Measurements from ENCODE around the gene NUB1.

DNA sequence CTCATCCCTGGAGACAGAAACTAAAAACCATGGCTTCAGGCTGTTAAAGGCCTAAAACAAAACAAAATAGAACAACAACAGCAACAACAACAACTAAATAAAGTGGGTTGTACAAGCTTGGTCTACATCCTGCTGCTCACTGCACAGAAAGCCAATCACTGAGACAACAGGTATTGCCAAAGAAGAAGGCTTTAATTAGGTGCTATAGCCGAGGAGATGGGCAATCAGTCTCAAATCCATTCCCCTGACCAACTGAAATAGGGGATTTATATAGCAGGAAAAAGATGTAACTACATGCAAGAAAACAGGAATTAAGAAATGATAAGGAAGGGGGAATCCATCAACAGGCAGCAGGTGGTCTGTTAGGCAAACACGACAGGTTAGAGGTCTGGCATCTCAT is 22.4 kb upstream of the NUB1 start:
- TF ChIP-seq, protein P1, sequence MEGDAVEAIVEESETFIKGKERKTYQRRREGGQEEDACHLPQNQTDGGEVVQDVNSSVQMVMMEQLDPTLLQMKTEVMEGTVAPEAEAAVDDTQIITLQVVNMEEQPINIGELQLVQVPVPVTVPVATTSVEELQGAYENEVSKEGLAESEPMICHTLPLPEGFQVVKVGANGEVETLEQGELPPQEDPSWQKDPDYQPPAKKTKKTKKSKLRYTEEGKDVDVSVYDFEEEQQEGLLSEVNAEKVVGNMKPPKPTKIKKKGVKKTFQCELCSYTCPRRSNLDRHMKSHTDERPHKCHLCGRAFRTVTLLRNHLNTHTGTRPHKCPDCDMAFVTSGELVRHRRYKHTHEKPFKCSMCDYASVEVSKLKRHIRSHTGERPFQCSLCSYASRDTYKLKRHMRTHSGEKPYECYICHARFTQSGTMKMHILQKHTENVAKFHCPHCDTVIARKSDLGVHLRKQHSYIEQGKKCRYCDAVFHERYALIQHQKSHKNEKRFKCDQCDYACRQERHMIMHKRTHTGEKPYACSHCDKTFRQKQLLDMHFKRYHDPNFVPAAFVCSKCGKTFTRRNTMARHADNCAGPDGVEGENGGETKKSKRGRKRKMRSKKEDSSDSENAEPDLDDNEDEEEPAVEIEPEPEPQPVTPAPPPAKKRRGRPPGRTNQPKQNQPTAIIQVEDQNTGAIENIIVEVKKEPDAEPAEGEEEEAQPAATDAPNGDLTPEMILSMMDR (IDR thresholded peaks at IDR 0.05): no peak
- no peak for TF ChIP-seq POLR2A (IDR thresholded peaks at IDR 0.05)
